H9 (cell line): Measurements from ENCODE around the gene MYT1. TPM values are rescaled to one million over a fixed set of nuclear protein-coding genes. Genes with fewer than 3 reads are reported as not detected.

ENCODE experiments used
- DNase-seq: peaks from one replicate; pipeline ENCODE4 v3.0.0-alpha.2; 2017
- H2AFZ ChIP-seq: one replicate; pipeline ENCODE4 v1.6.1; 2013; ENCODE audit warnings: mild to moderate bottlenecking, low read length, control low read depth, moderate library complexity
- H2AK5ac ChIP-seq: 2 replicates; pipeline ENCODE4 v1.6.1; 2013; ENCODE audit warnings: low read length, control low read depth, mixed read lengths; ENCODE audit not compliant: insufficient read length
- H2BK120ac ChIP-seq: one replicate; pipeline ENCODE4 v1.6.1; 2013; ENCODE audit warnings: low read depth, mild to moderate bottlenecking, low read length, control low read depth, inconsistent platforms; ENCODE audit not compliant: poor library complexity, severe bottlenecking
- H2BK12ac ChIP-seq: 2 replicates; pipeline ENCODE4 v1.6.1; 2013; ENCODE audit warnings: low read length, control low read depth, mixed read lengths, low read depth; ENCODE audit not compliant: insufficient read length
- H2BK15ac ChIP-seq: 2 replicates; pipeline ENCODE4 v1.6.1; 2013; ENCODE audit warnings: low read depth, low read length, control low read depth
- H2BK20ac ChIP-seq: one replicate; pipeline ENCODE4 v1.6.1; 2013; ENCODE audit warnings: low read depth, mild to moderate bottlenecking, low read length, control low read depth, inconsistent platforms; ENCODE audit not compliant: poor library complexity, severe bottlenecking
- H2BK5ac ChIP-seq: 2 replicates; pipeline ENCODE4 v1.6.1; 2013; ENCODE audit warnings: low read length, control low read depth, mixed read lengths; ENCODE audit not compliant: insufficient read length
- H3K14ac ChIP-seq: 2 replicates; pipeline ENCODE4 v1.6.1; 2013; ENCODE audit warnings: low read length, control low read depth; ENCODE audit not compliant: insufficient read depth
- H3K18ac ChIP-seq: 2 replicates; pipeline ENCODE4 v1.6.1; 2013; ENCODE audit warnings: low read depth, mild to moderate bottlenecking, mixed read lengths, low read length, control low read depth; ENCODE audit not compliant: insufficient read length
- H3K23ac ChIP-seq: 2 replicates; pipeline ENCODE4 v1.6.1; 2013; ENCODE audit warnings: low read length, control low read depth, mixed read lengths, low read depth; ENCODE audit not compliant: insufficient read length
- H3K23me2 ChIP-seq: 2 replicates; pipeline ENCODE4 v1.6.1; 2013; ENCODE audit warnings: low read depth, mild to moderate bottlenecking, mixed read lengths, low read length, control low read depth; ENCODE audit not compliant: insufficient read length, poor library complexity, severe bottlenecking
- H3K27ac ChIP-seq: 2 replicates; pipeline ENCODE4 v1.5.1; 2013; ENCODE audit warnings: low read length, control low read depth, mixed read lengths, low read depth; ENCODE audit not compliant: insufficient read length
- H3K27me3 ChIP-seq: 2 replicates; pipeline ENCODE4 v1.6.1; 2013; ENCODE audit warnings: low read length, control low read depth, inconsistent platforms; ENCODE audit not compliant: insufficient read depth
- H3K4ac ChIP-seq: 2 replicates; pipeline ENCODE4 v1.6.1; 2013; ENCODE audit warnings: low read depth, mild to moderate bottlenecking, control low read depth, inconsistent platforms, low read length, moderate library complexity
- H3K4me1 ChIP-seq: 2 replicates; pipeline ENCODE4 v1.6.1; 2013; ENCODE audit warnings: low read length, control low read depth, inconsistent platforms; ENCODE audit not compliant: insufficient read depth
- H3K4me2 ChIP-seq: 2 replicates; pipeline ENCODE4 v1.6.1; 2013; ENCODE audit warnings: low read length, control low read depth, mixed read lengths; ENCODE audit not compliant: insufficient read length, insufficient read depth
- H3K56ac ChIP-seq: 2 replicates; pipeline ENCODE4 v1.6.1; 2013; ENCODE audit warnings: low read depth, mild to moderate bottlenecking, mixed read lengths, low read length, control low read depth; ENCODE audit not compliant: insufficient read length
- H3K79me1 ChIP-seq: 2 replicates; pipeline ENCODE4 v1.6.1; 2013; ENCODE audit warnings: low read depth, mild to moderate bottlenecking, moderate library complexity, low read length, control low read depth, inconsistent platforms; ENCODE audit not compliant: insufficient read depth, poor library complexity, severe bottlenecking
- H3K79me2 ChIP-seq: 2 replicates; pipeline ENCODE4 v1.6.1; 2013; ENCODE audit warnings: low read length, control low read depth, inconsistent platforms; ENCODE audit not compliant: insufficient read depth
- H3K9ac ChIP-seq: 2 replicates; pipeline ENCODE4 v1.6.1; 2013; ENCODE audit warnings: low read length, control low read depth, mixed read lengths; ENCODE audit not compliant: insufficient read length; ENCODE audit errors: extremely low read depth
- H3K9me3 ChIP-seq: one replicate; pipeline ENCODE4 v1.6.1; 2013; ENCODE audit warnings: low read depth, low read length, inconsistent platforms; ENCODE audit not compliant: control insufficient read depth
- H3T11ph ChIP-seq: one replicate; pipeline ENCODE4 v1.6.1; 2013; ENCODE audit warnings: mild to moderate bottlenecking, low read length, control low read depth, inconsistent platforms
- H4K20me1 ChIP-seq: one replicate; pipeline ENCODE4 v1.6.1; 2013; ENCODE audit not compliant: control insufficient read depth, insufficient read length, insufficient read depth
- H4K5ac ChIP-seq: 2 replicates; pipeline ENCODE4 v1.6.1; 2013; ENCODE audit warnings: low read depth, mild to moderate bottlenecking, mixed read lengths, low read length, control low read depth; ENCODE audit not compliant: insufficient read length
- H4K8ac ChIP-seq: replicated peaks from 2 replicates; pipeline ENCODE4 v1.6.1; 2013; ENCODE audit warnings: low read length, control low read depth, mixed read lengths, low read depth; ENCODE audit not compliant: insufficient read length
- H4K91ac ChIP-seq: 2 replicates; pipeline ENCODE4 v1.6.1; 2013; ENCODE audit warnings: low read depth, mild to moderate bottlenecking, moderate library complexity, mixed read lengths, low read length, control low read depth; ENCODE audit not compliant: insufficient read length
- H3K27ac Mint-ChIP-seq, 3 experiments: 2 replicates in 2 of 3; 3 replicates in 1 of 3; pipeline ENCODE4 v1.8.0; 2020 to 2021; ENCODE audit warnings: mixed read lengths in 3 of 3, mild to moderate bottlenecking in 1 of 3, moderate library complexity in 1 of 3
- H3K27me3 Mint-ChIP-seq: 2 replicates; pipeline ENCODE4 v1.8.0; 2021; ENCODE audit warnings: low read depth, mild to moderate bottlenecking, moderate library complexity, mixed read lengths
- H3K36me3 Mint-ChIP-seq, 3 experiments: 2 replicates in 2 of 3; 3 replicates in 1 of 3; pipeline ENCODE4 v1.8.0; 2020 to 2021; ENCODE audit warnings: low read depth in 3 of 3, mixed read lengths in 3 of 3; ENCODE audit not compliant: insufficient read depth in 1 of 3
- H3K4me1 Mint-ChIP-seq, 2 experiments: 2 replicates each; pipeline ENCODE4 v1.8.0; 2020; ENCODE audit warnings: mixed read lengths in 2 of 2
- H3K4me3 Mint-ChIP-seq, 2 experiments: 2 replicates in 1 of 2; 3 replicates in 1 of 2; pipeline ENCODE4 v1.8.0; 2020 to 2021; ENCODE audit warnings: mild to moderate bottlenecking in 2 of 2, mixed read lengths in 2 of 2, moderate library complexity in 1 of 2
- H3K9me3 Mint-ChIP-seq, 2 experiments: 2 replicates in 1 of 2; 3 replicates in 1 of 2; pipeline ENCODE4 v1.8.0; 2020; ENCODE audit warnings: mild to moderate bottlenecking in 2 of 2, mixed read lengths in 2 of 2, moderate library complexity in 1 of 2
- CTCF ChIP-seq: fragments of 200-600 bp; sonication (generic); conservative IDR thresholded peaks from 3 replicates; pipeline ENCODE4 v1.8.0; 2021; ENCODE audit warnings: antibody characterized with exemption, mild to moderate bottlenecking
- WGBS: extraction: QIAGEN DNeasy Blood & Tissue Kit; methylation state at CpG from one replicate; pipeline ENCODE4 v1.1.7; 2013; ENCODE audit warnings: missing lambda C conversion rate, low lambda C conversion rate, mixed read lengths; ENCODE audit not compliant: insufficient read length; ENCODE audit errors: extremely low coverage; 5-methylcytosine and 5-hydroxymethylcytosine counted together
- total RNA-seq: library from RNA; stranded (reverse); gene quantifications from 2 replicates; pipeline ENCODE4 v1.2.1, GENCODE V29; 2021

MYT1 gene
- total RNA-seq, 1 experiment from 2014 or later = 0.79 TPM

GRCh38 chr20:64254156-64254555 is 89.9 kb downstream of the MYT1 start:
- no peak overlapping the region for H2BK12ac ChIP-seq
- H3K4me3 Mint-ChIP-seq = peak overlapping the region; percentile 45 to 68; a peak in 3 of 5 replicates
- no peak overlapping the region for H2BK120ac ChIP-seq
- no peak overlapping the region for H3K27ac ChIP-seq
- peaks cover 3% of the 10 kb centered on the region for H3K79me1 ChIP-seq
- peaks cover 5% of the 10 kb centered on the region; the same call in 1 of the 2 replicates for H3K79me2 ChIP-seq
- no peak overlapping the region for H3K14ac ChIP-seq
- H3K4me1 ChIP-seq = no peaks in the 10 kb centered on the region
- WGBS = no CpG with 5 or more reads among the region's 5 CpGs
- no peak overlapping the region for H3K27ac Mint-ChIP-seq
- peaks cover 12% of the 10 kb centered on the region for H3K23me2 ChIP-seq
- H2AK5ac ChIP-seq = no peak overlapping the region
- no peaks in the 10 kb centered on the region; the same call in 1 of the 2 replicates for H3K27me3 ChIP-seq
- no peaks in the 10 kb centered on the region for H3K9me3 Mint-ChIP-seq
- peaks cover 33% of the 10 kb centered on the region for H3K27me3 Mint-ChIP-seq
- no peaks in the 10 kb centered on the region for H4K20me1 ChIP-seq
- no peak overlapping the region for H2BK20ac ChIP-seq
- no peak overlapping the region for H3K56ac ChIP-seq
- no peak overlapping the region for H3K18ac ChIP-seq
- no peak overlapping the region for H3K23ac ChIP-seq
- no peaks in the 10 kb centered on the region for H3K9me3 ChIP-seq
- no peak overlapping the region for H2AFZ ChIP-seq
- H3K9ac ChIP-seq = no peak overlapping the region
- no peak overlapping the region for H2BK5ac ChIP-seq
- no peak overlapping the region for H4K91ac ChIP-seq
- H4K5ac ChIP-seq = no peak overlapping the region
- H3K4me2 ChIP-seq = no peak overlapping the region
- no peak overlapping the region for H4K8ac ChIP-seq
- no peak overlapping the region for H3K4ac ChIP-seq
- H3K4me1 Mint-ChIP-seq = peaks cover 29 to 32% of the 10 kb centered on the region in 2 experiments
- no peak for TF ChIP-seq CTCF
- H3K36me3 Mint-ChIP-seq = no peaks in the 10 kb centered on the region
- no peak overlapping the region for H3T11ph ChIP-seq
- H2BK15ac ChIP-seq = no peak overlapping the region
- DNase-seq = no peak
